GM12891 (cell line): ENCODE results near the gene LHX6.

Experiments
- DNase-seq: peaks from one replicate; pipeline ENCODE4 v3.0.0; 2011; ENCODE audit warnings: low spot score; ENCODE audit not compliant: insufficient read length
- FAIRE-seq: peaks from 2 replicates; lab custom pipeline; 2011; peaks lifted over from hg19 to GRCh38; lab: Jason Lieb, UNC
- PAX5 ChIP-seq: IDR thresholded peaks from 2 replicates; pipeline ENCODE4 v1.6.1; 2011; ENCODE audit warnings: low read length, moderate library complexity, mild to moderate bottlenecking; ENCODE audit not compliant: insufficient read depth, severe bottlenecking
- POLR2A ChIP-seq: IDR thresholded peaks from 2 replicates; pipeline ENCODE4 v1.6.1; 2011; ENCODE audit warnings: low read depth, low read length, control low read depth
- POLR2AphosphoS5 ChIP-seq: IDR thresholded peaks from 2 replicates; pipeline ENCODE4 v1.6.1; 2011; ENCODE audit warnings: low read depth, low read length, control low read depth
- POU2F2 ChIP-seq: IDR thresholded peaks from 2 replicates; pipeline ENCODE4 v1.6.1; 2011; ENCODE audit warnings: low read depth, mild to moderate bottlenecking, control low read depth, low read length, moderate library complexity
- SPI1 ChIP-seq: IDR thresholded peaks from 2 replicates; pipeline ENCODE4 v1.6.1; 2011; ENCODE audit warnings: low read depth, low read length, control low read depth
- TAF1 ChIP-seq: IDR thresholded peaks from 2 replicates; pipeline ENCODE4 v1.6.1; 2011; ENCODE audit warnings: low read depth, low read length, control low read depth

LHX6 gene

GRCh38 chr9:122184551-122184950, 44.2 kb downstream of the LHX6 start:
- FAIRE-seq (no peak), DNase-seq (no peak)
- TF ChIP-seq SPI1: no peak
- no peak for TF ChIP-seq POLR2AphosphoS5
- TF ChIP-seq TAF1: no peak
- no peak for TF ChIP-seq PAX5
- no peak for TF ChIP-seq POLR2A
- no peak for TF ChIP-seq POU2F2

GRCh38 chr9:122183501-122183900, 45.3 kb downstream of the LHX6 start:
- FAIRE-seq: no peak
- TF ChIP-seq POLR2A (no peak), TAF1 (no peak), POU2F2 (no peak), PAX5 (no peak), SPI1 (no peak), POLR2AphosphoS5 (no peak)

GRCh38 chr9:122180633-122181032, 48.1 kb downstream of the LHX6 start:
- TF ChIP-seq POU2F2 (no peak), PAX5 (no peak), TAF1 (no peak), POLR2AphosphoS5 (no peak), SPI1 (no peak), POLR2A (no peak)
- DNase-seq: no peak
- FAIRE-seq: no peak

More at GRCh38 chr9:122183501-122183900, 45.3 kb downstream of the LHX6 start:
- DNase-seq: no peak

GRCh38 chr9:122179690-122180074, 49.1 kb downstream of the LHX6 start:
- TF ChIP-seq PAX5 (no peak), SPI1 (no peak), POLR2AphosphoS5 (no peak)
- no peak for DNase-seq
- no peak for FAIRE-seq

GRCh38 chr9:122179054-122179689, 49.6 kb downstream of the LHX6 start:
- no peak for DNase-seq
- no peak for FAIRE-seq
- TF ChIP-seq TAF1: no peak
- no peak for TF ChIP-seq POLR2A
- TF ChIP-seq POU2F2: no peak
- TF ChIP-seq PAX5: no peak
- TF ChIP-seq SPI1: no peak
- TF ChIP-seq POLR2AphosphoS5: no peak

GRCh38 chr9:122176916-122177315, 51.8 kb downstream of the LHX6 start:
- FAIRE-seq: no peak
- no peak for DNase-seq
- TF ChIP-seq POU2F2: no peak

GRCh38 chr9:122173670-122174069, 55.1 kb downstream of the LHX6 start:
- DNase-seq: no peak
- no peak for TF ChIP-seq TAF1
- no peak for TF ChIP-seq POU2F2
- no peak for TF ChIP-seq SPI1
- no peak for TF ChIP-seq POLR2A
- TF ChIP-seq PAX5: no peak
- TF ChIP-seq POLR2AphosphoS5: no peak
- no peak for FAIRE-seq

- no peak for FAIRE-seq
- no peak for TF ChIP-seq TAF1
- TF ChIP-seq PAX5: no peak
- no peak for TF ChIP-seq POU2F2
- no peak for TF ChIP-seq SPI1
- TF ChIP-seq POLR2AphosphoS5: no peak
- TF ChIP-seq POLR2A: no peak
- no peak for DNase-seq
Measured at GRCh38 chr9:122172131-122172530, 56.6 kb downstream of the LHX6 start.

GRCh38 chr9:122168356-122168755, 60.4 kb downstream of the LHX6 start:
- no peak for FAIRE-seq
- TF ChIP-seq POLR2A: no peak
- no peak for TF ChIP-seq POU2F2
- no peak for TF ChIP-seq SPI1
- no peak for TF ChIP-seq POLR2AphosphoS5
- TF ChIP-seq TAF1: no peak
- TF ChIP-seq PAX5: no peak
- no peak for DNase-seq

GRCh38 chr9:122164286-122164685, 64.5 kb downstream of the LHX6 start:
- DNase-seq: no peak
- TF ChIP-seq SPI1: no peak
- TF ChIP-seq POU2F2: no peak
- no peak for TF ChIP-seq POLR2AphosphoS5
- no peak for TF ChIP-seq TAF1
- TF ChIP-seq POLR2A: no peak
- no peak for FAIRE-seq
